Activated CD4-positive, alpha-beta T cell treated with anti-CD3 and anti-CD28 coated beads, Interleukin-2, amount 50 U/mL, for 4 hours (primary cell): ENCODE measurements around the gene ANK2.

Source experiments
- DNase-seq, 2 experiments: peaks; one replicate each; pipeline ENCODE4 v3.0.0-alpha.2; 2020

Gene ANK2

DNA sequence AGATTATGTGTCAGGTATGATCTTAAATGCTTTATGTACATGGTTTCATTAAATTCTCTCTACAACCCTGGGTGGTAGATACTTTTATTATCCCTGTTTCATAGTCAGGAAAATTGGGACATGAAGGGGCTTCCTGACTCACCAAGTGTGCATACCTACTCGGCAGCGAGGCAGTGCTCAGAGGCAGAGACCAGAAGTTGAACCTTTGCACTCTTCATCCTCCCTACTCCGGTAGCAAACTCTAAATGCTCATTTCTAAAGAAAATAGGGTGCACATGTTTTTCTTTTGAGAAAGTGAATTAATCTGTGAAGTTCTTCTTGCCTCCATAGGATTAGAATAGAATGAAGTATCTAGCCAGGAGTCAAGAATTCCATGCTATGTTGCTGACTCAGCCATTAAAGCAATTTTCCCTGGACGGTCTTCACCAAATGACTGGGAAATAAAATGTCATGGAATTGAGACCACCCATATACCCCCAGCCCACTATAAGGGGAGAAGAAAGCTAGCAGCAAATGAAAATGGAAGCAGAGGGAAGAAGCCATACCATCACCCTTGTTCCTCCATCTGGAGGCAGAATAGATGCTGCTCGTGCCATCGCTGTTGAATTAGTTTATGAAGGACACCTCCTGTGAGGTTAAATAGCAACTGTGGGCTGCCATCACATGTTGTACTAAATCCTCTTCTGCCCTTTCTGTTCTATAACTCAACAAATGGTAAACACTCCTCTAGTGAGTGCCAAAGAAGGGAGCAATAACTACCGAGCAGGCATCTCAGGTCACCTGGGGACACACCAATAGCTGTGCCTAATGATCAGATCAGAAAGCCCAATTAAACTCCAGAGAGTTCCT, 356.6 kb downstream of the ANK2 start:
- DNase-seq = no peak

DNA sequence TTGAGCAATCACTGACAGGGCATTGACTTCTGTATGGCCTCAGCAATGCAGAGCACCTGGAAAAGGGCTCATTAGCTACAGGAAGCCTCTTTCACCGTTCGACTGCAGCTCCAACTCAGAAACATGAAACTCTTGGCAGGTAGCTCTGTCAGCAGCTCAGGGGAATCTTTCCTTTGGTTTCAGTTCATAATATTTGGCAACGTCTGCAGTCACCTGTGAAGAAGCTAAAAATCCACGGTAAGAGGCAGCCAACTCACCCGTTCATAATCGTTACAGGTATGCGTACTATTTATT, 357.2 kb downstream of the ANK2 start:
- DNase-seq = no peak

DNA sequence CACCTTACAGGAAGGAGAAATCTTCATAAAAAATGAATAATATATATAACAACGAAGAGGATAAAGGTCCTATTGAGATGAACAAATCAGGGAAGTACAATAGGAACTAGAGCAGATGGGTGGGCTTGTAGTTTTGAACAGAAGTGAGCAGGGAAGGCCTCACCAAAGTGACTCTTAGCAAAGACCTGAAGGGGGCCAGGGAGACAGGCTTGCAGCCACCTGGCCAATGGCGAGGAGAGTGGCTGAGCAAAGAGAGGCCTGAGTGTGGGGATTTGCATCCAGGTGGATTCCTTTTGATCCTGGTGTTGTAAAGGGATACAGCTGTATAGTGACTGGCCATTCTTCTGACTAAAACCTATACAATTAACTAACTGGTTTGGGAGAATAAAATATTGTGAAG, 358.0 kb downstream of the ANK2 start:
- DNase-seq = no peak

DNA sequence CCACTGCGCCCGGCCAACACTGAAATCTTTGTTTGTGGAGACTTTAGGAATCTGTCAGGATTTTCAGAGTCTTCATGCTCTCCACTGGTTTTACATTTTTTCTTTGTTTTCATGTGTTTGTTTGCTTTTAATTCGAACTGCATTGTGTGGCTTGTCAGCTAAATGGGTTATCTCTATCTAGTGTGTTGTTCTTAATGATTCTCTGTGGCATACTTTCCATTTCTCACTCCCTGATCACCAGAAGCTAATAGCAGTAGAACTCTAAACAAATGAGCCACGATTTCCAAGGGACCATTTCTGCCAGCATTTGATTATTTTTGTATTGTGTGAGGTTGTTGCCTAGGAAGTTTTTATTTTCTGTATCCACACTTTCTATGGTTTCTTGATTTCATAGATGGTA, 359.7 kb downstream of the ANK2 start:
- no peak for DNase-seq

DNA sequence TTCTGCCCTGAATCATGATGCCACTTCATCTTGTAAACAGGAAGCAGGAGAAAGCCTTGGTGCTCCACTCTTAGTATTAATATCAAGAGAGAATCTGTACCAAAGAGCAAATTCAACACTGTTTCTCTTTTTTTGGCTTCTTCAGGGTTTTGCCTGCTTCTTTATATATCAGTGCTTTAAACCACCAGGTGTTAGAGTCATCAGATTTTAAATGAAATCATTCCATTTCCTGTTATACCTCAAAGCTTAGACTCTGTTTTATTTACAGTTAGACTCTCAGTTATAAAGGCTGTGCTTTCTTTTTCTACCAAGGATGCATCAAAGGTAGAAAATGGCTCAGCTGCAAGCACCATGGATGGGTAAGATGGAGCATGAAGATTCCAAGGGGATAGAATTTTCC, 361.2 kb downstream of the ANK2 start:
- DNase-seq = no peak

DNA sequence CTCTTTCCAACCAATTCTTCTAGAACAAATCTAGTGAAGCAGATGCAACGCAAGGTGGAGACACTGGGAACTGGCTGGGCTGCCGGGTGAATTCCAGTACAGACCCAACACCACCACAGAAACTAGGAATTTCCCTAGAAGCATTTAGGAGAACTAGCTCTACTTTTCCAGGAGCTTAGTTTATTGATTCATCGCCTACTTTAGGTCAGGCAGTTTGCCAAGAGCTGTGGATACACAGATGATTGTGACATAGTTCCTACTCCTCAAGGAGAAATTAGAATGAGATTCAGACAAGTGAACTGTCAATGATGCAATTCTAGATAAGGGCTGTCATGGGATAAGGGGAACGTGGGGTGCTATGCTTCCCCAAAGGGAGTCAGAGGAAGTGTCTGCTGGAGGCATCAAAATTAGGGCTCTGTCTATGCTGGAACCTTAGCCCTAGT, 362.1 kb downstream of the ANK2 start:
- no peak for DNase-seq

DNA sequence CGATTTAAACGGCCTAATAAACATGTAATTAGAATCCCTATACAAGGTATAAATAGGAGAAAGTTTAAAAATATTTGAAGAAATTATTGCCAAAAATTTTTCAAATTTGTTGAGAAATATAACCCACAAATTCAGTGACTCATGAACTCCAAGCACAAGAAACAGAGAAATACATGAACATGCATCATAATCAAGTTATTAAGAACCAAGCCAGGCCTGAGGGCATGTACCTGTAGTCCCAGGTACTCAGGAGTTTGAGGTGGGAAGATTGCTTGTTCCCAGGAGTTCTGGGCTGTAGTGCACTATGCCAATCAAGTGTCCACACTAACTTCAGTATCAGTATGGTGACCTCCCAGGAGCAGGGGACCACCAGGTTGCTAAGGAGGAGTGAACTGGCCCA, 370.2 kb downstream of the ANK2 start:
- no peak for DNase-seq

DNA sequence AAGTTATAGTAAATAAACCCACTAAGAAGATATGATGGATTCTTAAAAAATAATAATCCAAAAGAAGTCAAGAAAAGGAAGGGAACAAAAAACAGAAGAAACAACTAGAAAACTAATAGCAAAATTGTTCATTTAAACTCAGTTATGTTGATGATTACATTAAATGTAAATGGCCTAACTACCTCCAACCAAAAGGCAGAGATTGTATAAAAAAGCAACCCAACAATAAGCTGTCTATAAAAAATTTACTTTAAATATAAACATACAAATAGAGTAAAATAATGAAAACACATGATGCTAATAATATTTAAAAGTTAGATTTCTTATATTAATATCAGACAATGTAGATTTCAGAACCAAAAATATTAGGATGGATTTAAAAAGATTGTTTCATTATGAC, 371.5 kb downstream of the ANK2 start:
- DNase-seq = no peak

DNA sequence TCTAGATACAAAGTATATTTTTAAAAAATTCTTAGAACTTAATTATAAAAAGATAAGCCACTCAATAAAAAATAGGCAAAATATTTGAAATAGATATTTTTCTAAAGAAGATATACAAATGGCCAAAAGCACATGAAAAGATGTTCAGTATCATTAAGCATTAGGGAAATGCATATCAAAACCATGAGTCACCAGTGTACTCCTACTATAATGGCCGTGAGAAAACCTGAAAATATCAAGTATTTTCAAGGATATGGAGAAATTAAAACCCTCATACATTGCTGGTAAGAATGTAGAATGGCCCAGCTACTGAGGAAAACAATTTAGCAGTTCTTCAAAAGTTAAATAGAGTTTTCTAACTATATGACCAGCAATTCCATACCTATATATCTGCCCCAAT, 374.2 kb downstream of the ANK2 start:
- no peak for DNase-seq

DNA sequence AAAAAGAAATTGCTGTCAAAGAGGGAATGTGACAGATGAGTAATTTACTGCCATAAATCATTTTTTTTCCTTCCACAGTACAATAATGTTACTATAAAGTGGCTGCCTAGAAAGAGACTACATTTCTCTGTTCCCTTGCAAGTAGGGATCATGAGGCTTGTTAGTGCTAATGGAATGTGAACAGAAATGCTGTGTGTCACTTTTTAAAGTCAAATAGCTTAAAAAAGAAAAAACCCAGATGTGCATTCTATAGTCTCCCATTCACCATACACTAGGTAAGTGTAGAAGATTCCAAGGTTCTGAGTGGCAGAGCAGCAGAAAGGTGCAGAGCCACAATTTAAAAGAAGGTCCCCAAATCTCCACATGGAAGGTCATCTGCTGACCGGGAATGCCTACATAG, 383.7 kb downstream of the ANK2 start:
- DNase-seq = no peak
